ENCODE measurements around the gene SLMAP.

- TF ChIP-seq POLR2A (IDR thresholded peaks at IDR 0.05) (no peak), POLR2AphosphoS5 (IDR thresholded peaks at IDR 0.05) (no peak)
Measured at GRCh38 chr3:57731311-57731710, 24.8 kb upstream of the SLMAP start.

Measured in breast epithelium (tissue), 3 donors.